B cell (primary cell): ENCODE measurements around the gene SPRR5. TPM values are rescaled to one million over a fixed set of nuclear protein-coding genes. Genes with fewer than 3 reads are reported as not detected.

Experiments used
- ATAC-seq: fragments of 200-7000 bp; cut with Tn5 transposase; one replicate; pipeline ENCODE4 v1.10.0; 2021; ENCODE audit warnings: low read depth, mild to moderate bottlenecking, moderate number of reproducible peaks, moderate library complexity
- CTCF ChIA-PET: fragments of 350-600 bp; sonication (Branson Sonifier 250); formaldehyde crosslinking; loops from one replicate; lab custom pipeline; 2021; ENCODE audit warnings: antibody characterized with exemption, inconsistent platforms; lab: Charles Lee
- POLR2A ChIA-PET: fragments of 350-600 bp; sonication (Branson Sonifier 250); formaldehyde crosslinking; loops from one replicate; lab custom pipeline; 2021; ENCODE audit warnings: antibody characterized with exemption; lab: Charles Lee
- DNase-seq: peaks from one replicate; pipeline ENCODE4 v3.0.0; 2013
- H2AFZ ChIP-seq: 2 replicates; pipeline ENCODE4 v1.6.1; 2012; ENCODE audit warnings: mild to moderate bottlenecking, low read depth, low read length; ENCODE audit not compliant: insufficient read depth, poor library complexity, severe bottlenecking
- H3K27ac ChIP-seq, 2 donors: 1 replicate in 1 of 2; 2 replicates in 1 of 2; pipeline ENCODE4 v1.5.1; 2012 to 2013; ENCODE audit warnings: low read length in 2 of 2, mild to moderate bottlenecking in 2 of 2, moderate library complexity in 1 of 2
- H3K27me3 ChIP-seq, 4 experiments: fragments of 200-600 bp in 1 of 4; sonication (generic) in 1 of 4; replicated peaks in 1 of 4; 1 replicate in 2 of 4; 2 replicates in 2 of 4; pipeline versions ENCODE4 v1.6.1 to v1.7.0; 2013 to 2016; ENCODE audit warnings: low read length in 3 of 4, mild to moderate bottlenecking in 2 of 4, mixed read lengths in 1 of 4, moderate library complexity in 1 of 4; ENCODE audit not compliant: insufficient read depth in 4 of 4, control insufficient read depth in 3 of 4; ENCODE audit errors: control extremely low read depth in 1 of 4
- H3K36me3 ChIP-seq, 2 experiments: replicated peaks in 1 of 2; 1 replicate in 1 of 2; 2 replicates in 1 of 2; pipeline versions ENCODE4 v1.6.1 to v1.7.1; 2013; ENCODE audit warnings: low read length in 1 of 2; ENCODE audit not compliant: insufficient read depth in 2 of 2, control insufficient read depth in 1 of 2; ENCODE audit errors: control extremely low read depth in 1 of 2, extremely low read depth in 1 of 2
- H3K4me1 ChIP-seq, 2 donors: fragments of 200-600 bp in 1 of 2; sonication (generic) in 1 of 2; 1 replicate in 1 of 2; 2 replicates in 1 of 2; pipeline versions ENCODE4 v1.5.1 to v1.6.1; 2013 to 2017; ENCODE audit warnings: low read length in 2 of 2; ENCODE audit not compliant: control insufficient read depth in 2 of 2, insufficient read depth in 2 of 2
- H3K4me2 ChIP-seq: replicated peaks from 2 replicates; pipeline ENCODE3; 2012; ENCODE audit warnings: mild to moderate bottlenecking, low read depth, low read length; ENCODE audit not compliant: poor library complexity, severe bottlenecking
- H3K4me3 ChIP-seq, 5 experiments: fragments of 200-600 bp in 1 of 5; sonication (generic) in 1 of 5; 1 replicate in 3 of 5; 2 replicates in 2 of 5; pipeline versions ENCODE4 v1.5.1 to v1.7.0; 2011 to 2016; ENCODE audit warnings: low read length in 4 of 5, mild to moderate bottlenecking in 4 of 5, low read depth in 2 of 5, control low read depth in 1 of 5, moderate library complexity in 1 of 5; ENCODE audit not compliant: insufficient read depth in 1 of 5; ENCODE audit errors: control extremely low read depth in 1 of 5, extremely low read depth in 1 of 5
- H3K79me2 ChIP-seq: fragments of 200-600 bp; sonication (generic); one replicate; pipeline ENCODE4 v1.6.0; 2016; ENCODE audit warnings: low read length; ENCODE audit not compliant: control insufficient read depth, insufficient read depth
- H3K9ac ChIP-seq: fragments of 200-600 bp; sonication (generic); 2 replicates; pipeline ENCODE4 v1.6.1; 2017; ENCODE audit warnings: mild to moderate bottlenecking, low read length, moderate library complexity
- H3K9me3 ChIP-seq, 3 donors: one replicate each; pipeline versions ENCODE4 v1.6.1 to v1.7.1; 2013; ENCODE audit warnings: low read length in 2 of 3; ENCODE audit not compliant: control insufficient read depth in 2 of 3, insufficient read depth in 1 of 3; ENCODE audit errors: control extremely low read depth in 1 of 3
- H4K20me1 ChIP-seq: 2 replicates; pipeline ENCODE4 v1.6.0; 2012; ENCODE audit warnings: mild to moderate bottlenecking, low read length; ENCODE audit not compliant: insufficient read depth, control insufficient read depth, poor library complexity, severe bottlenecking
- H3K27ac Mint-ChIP-seq: one replicate; pipeline ENCODE4 v1.8.0; 2021; ENCODE audit warnings: mixed read lengths
- H3K27me3 Mint-ChIP-seq: one replicate; pipeline ENCODE4 v1.8.0; 2021; ENCODE audit warnings: mixed read lengths
- H3K4me1 Mint-ChIP-seq: one replicate; pipeline ENCODE4 v1.8.0; 2021; ENCODE audit warnings: mixed read lengths
- H3K4me3 Mint-ChIP-seq: one replicate; pipeline ENCODE4 v1.8.0; 2021; ENCODE audit warnings: mixed read lengths
- H3K9me3 Mint-ChIP-seq: one replicate; pipeline ENCODE4 v1.8.0; 2022; ENCODE audit warnings: mixed read lengths; ENCODE audit not compliant: insufficient read depth
- CTCF ChIP-seq: fragments of 200-600 bp; IDR thresholded peaks from one replicate; pipeline ENCODE4 v1.8.0; 2022; ENCODE audit warnings: antibody characterized with exemption, mild to moderate bottlenecking
- EZH2 ChIP-seq: IDR thresholded peaks from 2 replicates; pipeline ENCODE4 v1.6.1; 2012; ENCODE audit warnings: borderline replicate concordance, low read depth, mild to moderate bottlenecking, moderate library complexity, low read length; ENCODE audit not compliant: insufficient read depth, poor library complexity, severe bottlenecking
- WGBS: methylation state at CpG from one replicate; pipeline ENCODE4 v1.1.5; 2013; ENCODE audit warnings: missing lambda C conversion rate; ENCODE audit not compliant: insufficient coverage; 5-methylcytosine and 5-hydroxymethylcytosine counted together
- intact Hi-C: fragments of 100-400 bp; cut with micrococcal nuclease; formaldehyde crosslinking; loops from one replicate; pipeline ENCODE4 v1.10.0; 2022
- polyA plus RNA-seq: library from polyadenylated mRNA; depleted of rRNA; stranded (reverse); fragments of >200 nt; gene quantifications from 2 replicates; pipeline ENCODE4 v1.2.3, GENCODE V29; 2012
- total RNA-seq, 2 donors: library from RNA; stranded (reverse); fragments of 120-200 nt in 1 of 2; gene quantifications; 1 replicate in 1 of 2; 2 replicates in 1 of 2; pipeline versions ENCODE4 v1.2.3 to v1.2.4, GENCODE V29; 2013 to 2022

SPRR5 gene
- total and polyA plus RNA-seq, 2 donors (not counting 1 experiment from before 2014, with no cell fraction given) = not detected

- ATAC-seq = no peak
- Histone ChIP-seq H4K20me1 (no peaks in the 10 kb centered on the region), H3K36me3 (no peaks in the 10 kb centered on the region), H3K4me2 (no peak overlapping the region), H3K9me3 (peaks cover 0 to 1% (median 0%) of the 10 kb centered on the region in 3 donors), H3K4me1 (no peaks in the 10 kb centered on the region), H3K27ac (no peak overlapping the region), H3K79me2 (no peaks in the 10 kb centered on the region), H3K9ac (no peak overlapping the region), H3K27me3 (peaks cover 0 to 19% (median 4%) of the 10 kb centered on the region in 4 experiments), H3K4me3 (no peak overlapping the region), H2AFZ (no peak overlapping the region)
- no peaks in the 10 kb centered on the region for H3K4me1 Mint-ChIP-seq
- no peaks in the 10 kb centered on the region for H3K9me3 Mint-ChIP-seq
- no peak for DNase-seq
- CTCF ChIA-PET = no interaction called here
- POLR2A ChIA-PET = no interaction called here
- WGBS = 81% methylated on average over 3 of the region's 6 CpGs
- TF ChIP-seq CTCF (no peak), EZH2 (no peak)
- H3K27me3 Mint-ChIP-seq = peaks cover 45% of the 10 kb centered on the region
- no peak overlapping the region for H3K27ac Mint-ChIP-seq
- intact Hi-C loops = no loop called here
- H3K4me3 Mint-ChIP-seq = no peak overlapping the region
Measured at GRCh38 chr1:152981146-152981871, 34.3 kb downstream of the SPRR5 start.

- H3K4me3 ChIP-seq = no peak overlapping the region
- no peaks in the 10 kb centered on the region for H3K36me3 ChIP-seq
- no peak overlapping the region for H3K9ac ChIP-seq
- no peaks in the 10 kb centered on the region for H3K4me1 ChIP-seq
- intact Hi-C loops = no loop called here
- no peak overlapping the region for H3K27ac ChIP-seq
- H3K79me2 ChIP-seq = no peaks in the 10 kb centered on the region
- no peaks in the 10 kb centered on the region for H4K20me1 ChIP-seq
- H3K4me3 Mint-ChIP-seq = no peak overlapping the region
- POLR2A ChIA-PET = no interaction called here
- H3K9me3 ChIP-seq = peaks cover 0 to 1% (median 0%) of the 10 kb centered on the region in 3 donors
- no peaks in the 10 kb centered on the region for H3K4me1 Mint-ChIP-seq
- no peak for TF ChIP-seq EZH2
- TF ChIP-seq CTCF = no peak
- no peak overlapping the region for H3K27ac Mint-ChIP-seq
- peaks cover 48% of the 10 kb centered on the region for H3K27me3 Mint-ChIP-seq
- WGBS = 83% methylated on average over 4 of the region's 4 CpGs
- H3K4me2 ChIP-seq = no peak overlapping the region
- CTCF ChIA-PET = no interaction called here
- peaks cover 0 to 19% (median 4%) of the 10 kb centered on the region in 4 experiments for H3K27me3 ChIP-seq
- ATAC-seq (no peak), DNase-seq (no peak)
- H2AFZ ChIP-seq = no peak overlapping the region
- H3K9me3 Mint-ChIP-seq = no peaks in the 10 kb centered on the region
Measured at GRCh38 chr1:152982076-152982475, 35.1 kb downstream of the SPRR5 start.
